GM12864 (cell line): Measurements from ENCODE around the gene MED15.

Experiments used
- DNase-seq: peaks from one replicate; pipeline ENCODE4 v3.0.0-alpha.2; 2011; ENCODE audit warnings: low read depth
- H3K4me3 ChIP-seq: 2 replicates; pipeline ENCODE4 v1.5.1; 2011; ENCODE audit warnings: mild to moderate bottlenecking, low read depth, low read length, control low read depth
- TF ChIP-seq, protein P1 (sequence below): IDR thresholded peaks from 2 replicates; pipeline ENCODE4 v1.5.1; 2011; ENCODE audit warnings: low read depth, mild to moderate bottlenecking, moderate library complexity, low read length, control low read depth, inconsistent platforms; ENCODE audit errors: missing control alignments

MED15 gene

DNA sequence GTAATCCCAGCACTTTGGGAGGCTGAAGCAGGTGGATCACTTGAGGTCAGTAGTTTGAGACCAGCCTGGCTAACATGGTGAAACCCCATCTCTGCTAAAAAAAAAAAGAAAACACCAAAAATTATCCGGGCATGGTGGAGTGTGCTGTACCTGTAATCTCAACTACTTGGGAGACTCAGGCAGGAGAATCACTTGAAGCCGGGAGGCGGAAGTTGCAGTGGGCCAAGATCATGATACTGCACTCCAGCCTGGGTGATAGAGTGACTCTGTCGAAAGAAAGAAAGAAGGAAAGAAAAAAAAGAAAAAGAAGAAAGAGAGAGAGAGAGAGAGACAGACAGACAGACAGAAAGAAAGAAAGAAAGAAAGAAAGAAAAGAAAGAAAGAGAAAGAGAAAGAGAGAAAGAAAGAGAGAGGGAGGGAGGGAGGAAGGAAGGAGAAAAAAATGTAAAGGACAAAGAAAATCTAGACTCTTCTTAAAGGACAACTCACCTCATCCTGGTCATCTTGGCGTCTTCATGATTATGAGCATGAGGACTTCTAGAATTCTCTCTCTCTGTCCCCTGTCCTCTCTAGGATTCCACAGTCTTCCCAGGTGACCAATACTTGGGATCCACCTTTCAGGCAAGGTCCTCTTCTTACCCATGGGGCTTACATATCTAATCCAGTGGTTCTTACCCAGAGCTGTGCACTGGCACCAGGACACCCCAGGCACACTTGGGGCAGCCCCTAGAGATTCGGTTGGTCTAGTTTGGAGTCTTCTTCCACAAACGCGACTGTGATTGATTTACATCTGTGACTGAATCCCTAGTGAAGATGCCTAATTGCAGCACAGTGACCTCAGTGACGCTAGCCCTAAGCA, 120.9 kb downstream of the MED15 start:
- H3K4me3 ChIP-seq, result no peak overlapping the region
- TF ChIP-seq, protein P1, sequence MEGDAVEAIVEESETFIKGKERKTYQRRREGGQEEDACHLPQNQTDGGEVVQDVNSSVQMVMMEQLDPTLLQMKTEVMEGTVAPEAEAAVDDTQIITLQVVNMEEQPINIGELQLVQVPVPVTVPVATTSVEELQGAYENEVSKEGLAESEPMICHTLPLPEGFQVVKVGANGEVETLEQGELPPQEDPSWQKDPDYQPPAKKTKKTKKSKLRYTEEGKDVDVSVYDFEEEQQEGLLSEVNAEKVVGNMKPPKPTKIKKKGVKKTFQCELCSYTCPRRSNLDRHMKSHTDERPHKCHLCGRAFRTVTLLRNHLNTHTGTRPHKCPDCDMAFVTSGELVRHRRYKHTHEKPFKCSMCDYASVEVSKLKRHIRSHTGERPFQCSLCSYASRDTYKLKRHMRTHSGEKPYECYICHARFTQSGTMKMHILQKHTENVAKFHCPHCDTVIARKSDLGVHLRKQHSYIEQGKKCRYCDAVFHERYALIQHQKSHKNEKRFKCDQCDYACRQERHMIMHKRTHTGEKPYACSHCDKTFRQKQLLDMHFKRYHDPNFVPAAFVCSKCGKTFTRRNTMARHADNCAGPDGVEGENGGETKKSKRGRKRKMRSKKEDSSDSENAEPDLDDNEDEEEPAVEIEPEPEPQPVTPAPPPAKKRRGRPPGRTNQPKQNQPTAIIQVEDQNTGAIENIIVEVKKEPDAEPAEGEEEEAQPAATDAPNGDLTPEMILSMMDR, result no peak
- no peak for DNase-seq

DNA sequence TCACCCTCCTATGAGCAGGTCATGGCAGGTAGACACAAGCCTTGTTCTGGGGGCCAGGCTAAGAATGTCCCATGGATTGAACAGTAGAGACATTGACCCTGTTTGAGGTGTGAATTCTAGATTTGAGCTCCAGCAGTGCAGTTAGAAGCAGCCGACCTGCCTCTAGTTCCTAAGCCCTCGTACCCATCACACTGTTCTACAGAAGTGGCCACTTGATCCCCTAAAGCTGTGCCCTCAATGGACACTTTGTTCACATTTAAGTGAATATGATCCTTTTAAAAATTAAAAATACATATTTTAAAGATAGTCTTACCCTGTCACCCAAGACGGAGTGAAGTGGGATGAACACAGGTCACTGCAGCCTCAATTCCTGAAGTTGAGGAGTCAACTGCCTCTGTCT, 122.0 kb downstream of the MED15 start:
- no peak overlapping the region for H3K4me3 ChIP-seq
- TF ChIP-seq, protein P1, result no peak
- DNase-seq, result no peak

DNA sequence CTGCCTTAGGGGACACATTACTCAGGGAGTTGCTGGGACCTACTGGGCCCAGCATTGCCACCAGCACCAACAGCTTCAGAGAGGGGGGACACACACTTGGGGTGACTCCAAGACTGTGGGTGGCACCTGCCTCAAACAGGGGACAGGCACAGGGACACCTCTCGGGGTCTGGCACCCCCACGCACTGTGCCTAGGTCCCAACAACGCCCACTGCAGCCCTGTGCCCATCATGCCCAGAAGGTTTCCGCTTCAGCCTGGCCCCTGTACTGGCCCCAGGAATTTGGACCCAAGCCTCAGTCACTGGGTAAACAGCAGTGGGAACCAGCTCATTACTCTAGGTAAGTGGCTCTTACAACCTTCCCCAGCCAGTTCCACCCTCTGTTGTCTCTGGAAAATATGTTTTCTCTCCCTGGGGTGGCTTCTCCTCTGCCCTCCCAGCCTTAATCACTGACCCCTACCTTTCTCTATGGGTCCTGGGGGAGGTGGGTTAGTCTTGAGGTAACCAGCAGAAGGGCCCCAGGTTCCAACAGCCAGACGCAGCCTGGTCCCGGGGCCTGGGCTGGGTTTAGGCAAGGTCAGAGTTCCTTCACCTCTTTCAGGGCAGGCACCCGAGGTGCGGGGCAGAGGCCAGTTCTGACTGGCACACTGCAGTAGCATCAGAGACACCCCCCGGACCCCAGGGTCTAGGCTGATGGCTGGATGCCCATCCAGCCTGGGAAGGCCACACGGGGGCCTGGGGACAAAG, 123.6 kb downstream of the MED15 start:
- DNase-seq, result no peak
- TF ChIP-seq, protein P1, result no peak
- H3K4me3 ChIP-seq, result no peak overlapping the region

DNA sequence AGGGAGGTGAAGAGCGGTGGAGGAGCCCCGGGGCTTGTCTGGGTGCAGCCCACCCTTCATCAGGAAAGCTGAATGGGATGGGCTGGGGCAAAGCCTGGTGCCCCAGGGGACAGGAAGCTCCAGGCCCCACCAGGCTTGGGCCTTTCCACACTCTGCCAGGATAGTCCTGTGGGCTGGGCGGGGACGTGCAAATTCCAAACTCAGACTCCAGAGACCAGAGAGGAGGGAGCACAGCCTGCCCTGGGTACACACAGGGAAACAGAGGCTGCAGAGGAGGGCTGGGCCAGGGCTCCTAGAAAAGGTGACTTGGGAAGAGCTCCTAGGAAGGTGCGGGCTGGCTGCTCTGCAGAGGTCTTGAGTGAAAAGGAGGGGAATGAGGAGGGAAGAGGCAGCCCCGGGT, 124.7 kb downstream of the MED15 start:
- TF ChIP-seq, protein P1, result no peak
- no peak overlapping the region for H3K4me3 ChIP-seq
- DNase-seq, result no peak

DNA sequence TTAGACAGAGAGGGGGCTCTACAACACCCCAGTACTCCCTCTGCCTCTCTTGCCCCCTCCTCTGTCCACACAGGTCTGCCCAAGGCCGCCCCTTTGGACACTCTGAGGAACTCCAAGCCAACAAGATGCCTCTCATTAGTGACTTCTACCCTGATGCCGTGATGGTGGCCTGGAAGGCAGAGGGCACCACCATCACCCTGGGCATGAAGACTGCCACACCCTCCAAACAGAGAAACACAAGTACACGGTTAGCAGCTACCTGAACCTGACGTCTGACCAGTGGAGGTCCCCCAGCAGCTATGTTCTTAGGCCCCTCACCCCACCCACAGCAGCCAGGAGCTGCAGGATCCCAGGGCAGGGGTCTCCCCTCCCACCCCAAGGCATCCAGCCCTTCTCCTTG, 125.1 kb downstream of the MED15 start:
- H3K4me3 ChIP-seq, result no peak overlapping the region
- TF ChIP-seq, protein P1, result no peak
- DNase-seq, result no peak

DNA sequence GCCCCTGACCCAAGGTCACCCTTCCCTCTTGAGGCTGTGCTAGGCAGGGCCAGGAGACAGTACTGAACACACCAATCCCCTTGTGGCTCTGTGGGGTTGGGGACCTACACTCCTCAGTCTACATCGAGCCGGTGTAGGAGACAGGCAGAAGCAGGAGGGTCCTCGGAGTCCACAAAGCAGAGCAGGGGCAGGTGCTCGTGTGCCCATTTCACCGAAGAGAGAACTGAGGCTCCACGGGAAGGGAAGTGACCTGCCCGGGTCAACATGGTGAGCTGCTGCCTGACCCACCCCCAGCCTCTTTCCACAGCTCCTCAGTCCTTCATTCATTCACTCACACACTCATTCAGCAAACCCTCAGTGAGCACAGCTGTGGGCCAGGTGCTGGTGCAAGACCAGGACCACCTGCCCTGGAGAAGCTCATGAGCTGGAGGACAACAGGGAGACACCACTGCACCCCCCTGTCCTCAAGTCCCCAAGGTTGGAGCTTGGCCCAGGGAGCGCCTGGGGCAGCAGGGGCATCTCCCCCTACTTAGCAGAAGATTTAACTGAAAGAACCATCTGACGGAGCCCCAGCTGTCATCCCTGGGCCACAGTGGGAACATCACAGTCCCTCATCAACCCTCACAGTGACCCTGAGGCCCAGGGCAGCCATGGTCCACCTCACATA, 127.3 kb downstream of the MED15 start:
- TF ChIP-seq, protein P1, result no peak

More for the DNA sequence above, 127.3 kb downstream of the MED15 start:
- no peak for DNase-seq
- H3K4me3 ChIP-seq, result no peak overlapping the region
